Measurements from ENCODE around the gene PLEKHA5. TPM values are rescaled to one million over a fixed set of nuclear protein-coding genes. Genes with fewer than 3 reads are reported as not detected.

Gene PLEKHA5
- total RNA-seq, 2 donors from 2014 or later, result 53.2 to 59.4 TPM

DNA sequence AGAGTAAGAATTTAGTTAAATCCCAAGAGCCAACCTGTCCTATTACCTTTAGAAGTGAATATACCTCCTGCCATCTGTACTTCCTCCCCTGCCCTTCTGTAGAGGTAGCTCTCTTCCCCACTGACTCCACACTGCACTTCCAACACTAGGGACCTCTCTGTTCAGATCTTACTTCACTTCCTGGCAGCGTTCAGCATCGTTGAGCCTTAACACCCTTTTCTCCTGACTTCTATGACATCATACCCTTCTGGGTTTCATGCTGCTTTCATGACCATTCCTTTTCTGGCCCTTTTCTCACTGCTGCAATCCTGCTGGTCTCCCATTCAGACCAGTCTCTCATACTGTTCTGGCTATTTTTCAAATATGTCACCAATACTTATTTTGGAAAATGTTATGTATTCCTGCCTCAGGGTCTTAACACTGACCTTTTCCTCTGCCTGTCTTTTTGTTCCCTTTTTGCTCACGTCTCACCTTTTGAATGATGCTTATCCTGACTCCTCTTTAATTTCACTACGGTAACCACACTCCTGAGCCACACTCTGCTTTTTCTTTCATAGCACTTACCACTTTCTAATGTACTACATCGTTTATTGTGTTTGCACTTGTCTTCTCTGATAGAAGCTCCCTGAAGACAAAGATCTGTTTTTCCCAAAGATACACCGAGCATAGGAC is 67.6 kb downstream of the PLEKHA5 start:
- Histone ChIP-seq H3K36me3 (no peaks in the 10 kb centered on the region), H3K27ac (peak overlapping the region; percentile 67 to 72), H3K9me3 (no peaks in the 10 kb centered on the region), H3K4me3 (no peak overlapping the region), H3K27me3 (no peaks in the 10 kb centered on the region), H3K4me1 (peaks cover 0 to 13% of the 10 kb centered on the region in 2 donors)
- no peak for TF ChIP-seq CTCF (IDR thresholded peaks at IDR 0.05)
- DNase-seq (ENCODE audit: low spot score), result no peak

- H3K9me3 ChIP-seq, result no peaks in the 10 kb centered on the region
- H3K36me3 ChIP-seq, result no peaks in the 10 kb centered on the region
- H3K27ac ChIP-seq, result peak overlapping the region; percentile 67 to 72
- H3K27me3 ChIP-seq, result no peaks in the 10 kb centered on the region
- DNase-seq (ENCODE audit: low spot score), result no peak
- TF ChIP-seq CTCF (IDR thresholded peaks at IDR 0.05), result no peak
- H3K4me3 ChIP-seq, result no peak overlapping the region
- peaks cover 0 to 7% of the 10 kb centered on the region in 2 donors for H3K4me1 ChIP-seq
Measured at GRCh38 chr12:19198272-19198671, 68.7 kb downstream of the PLEKHA5 start.

DNA sequence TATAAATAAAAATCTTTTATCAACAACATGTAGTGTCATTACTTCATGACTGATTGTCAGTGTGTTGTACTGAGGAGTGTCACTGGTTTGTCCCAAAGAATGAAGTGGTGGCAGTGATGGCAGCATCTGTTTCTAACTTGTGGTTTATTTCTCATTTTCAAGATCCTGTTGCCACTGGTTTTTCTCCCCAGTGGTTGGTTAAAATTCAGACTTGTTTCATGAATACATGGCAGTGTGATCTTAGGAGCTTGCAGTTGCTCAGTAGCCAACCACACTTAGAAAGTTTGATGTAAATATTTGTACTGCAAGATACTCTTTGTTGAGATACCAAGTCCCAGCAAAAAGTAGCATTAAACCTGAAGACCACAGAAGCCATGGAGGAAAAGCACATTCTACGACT is 69.8 kb downstream of the PLEKHA5 start:
- no peak for DNase-seq (ENCODE audit: low spot score)
- H3K36me3 ChIP-seq, result no peaks in the 10 kb centered on the region
- no peaks in the 10 kb centered on the region for H3K9me3 ChIP-seq
- no peaks in the 10 kb centered on the region for H3K27me3 ChIP-seq
- H3K4me3 ChIP-seq, result no peak overlapping the region
- no peak for TF ChIP-seq CTCF (IDR thresholded peaks at IDR 0.05)
- H3K4me1 ChIP-seq, result peaks cover 0 to 7% of the 10 kb centered on the region in 2 donors
- peak overlapping the region in 1 of 2 donors; percentile 34 for H3K27ac ChIP-seq

DNA sequence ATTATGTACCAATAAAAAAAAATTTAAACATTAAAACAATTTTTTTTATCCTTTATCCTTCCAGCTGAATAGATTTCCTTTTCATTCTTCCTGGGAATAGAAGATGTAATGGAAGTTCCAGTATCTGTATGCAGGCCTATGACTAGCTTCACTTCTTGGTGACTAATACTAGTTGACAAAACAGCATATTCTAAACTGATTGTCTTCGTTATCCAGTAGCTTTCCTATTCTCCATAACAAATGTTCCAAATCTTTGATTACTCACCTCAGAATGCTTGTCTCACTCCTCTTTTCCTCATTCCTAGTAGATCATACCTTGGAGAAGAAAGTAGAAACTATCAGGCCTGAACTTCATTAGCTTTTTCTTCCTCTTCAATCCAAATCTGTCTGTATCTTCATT is 70.7 kb downstream of the PLEKHA5 start:
- no peak for TF ChIP-seq CTCF (IDR thresholded peaks at IDR 0.05)
- Histone ChIP-seq H3K27ac (peak overlapping the region in 1 of 2 donors; percentile 34), H3K4me1 (peaks cover 0 to 7% of the 10 kb centered on the region in 2 donors), H3K36me3 (no peaks in the 10 kb centered on the region), H3K27me3 (no peaks in the 10 kb centered on the region), H3K9me3 (no peaks in the 10 kb centered on the region), H3K4me3 (no peak overlapping the region)
- no peak for DNase-seq (ENCODE audit: low spot score)

DNA sequence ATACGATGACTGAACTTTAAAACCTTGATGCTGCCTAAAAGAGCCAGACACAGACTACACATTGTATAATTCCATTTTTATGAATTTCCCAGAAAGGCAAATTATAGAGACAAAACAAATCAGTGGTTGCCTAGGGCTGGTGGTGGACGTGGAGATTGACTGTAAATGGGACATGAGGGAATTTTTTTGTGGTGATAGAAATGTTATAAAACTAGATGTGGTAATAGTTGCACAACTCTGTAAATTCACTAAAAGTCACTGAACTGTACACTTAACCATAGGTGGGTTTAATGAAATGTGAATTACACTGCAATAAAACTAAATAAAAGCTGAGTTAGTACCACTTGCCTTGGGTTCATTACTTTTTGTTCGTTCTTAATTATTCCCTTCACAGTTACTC is 72.1 kb downstream of the PLEKHA5 start:
- Histone ChIP-seq H3K4me1 (peaks cover 0 to 7% of the 10 kb centered on the region in 2 donors), H3K27ac (peak overlapping the region in 1 of 2 donors; percentile 5)
- no peak for TF ChIP-seq CTCF (IDR thresholded peaks at IDR 0.05)

DNA sequence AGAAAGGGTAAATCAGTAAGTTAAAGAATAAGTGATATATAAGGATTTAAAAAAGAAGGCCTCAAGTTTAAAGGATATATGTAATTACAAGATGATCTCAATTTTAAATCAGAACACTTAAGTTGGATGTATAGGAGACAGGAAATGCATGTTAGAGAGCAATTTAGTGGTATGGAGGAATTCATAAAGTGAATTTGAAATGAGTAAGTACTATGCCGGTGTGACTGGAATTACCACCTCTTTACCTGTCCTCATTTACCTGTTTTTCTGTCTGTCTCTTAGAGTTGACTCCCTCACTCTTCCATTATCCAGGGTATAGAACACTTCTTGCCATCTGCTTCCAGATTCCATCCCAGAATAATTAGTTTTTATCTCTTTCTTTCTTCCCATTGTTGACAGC is 73.5 kb downstream of the PLEKHA5 start:
- Histone ChIP-seq H3K36me3 (no peaks in the 10 kb centered on the region), H3K4me1 (peaks cover 0 to 3% of the 10 kb centered on the region in 2 donors), H3K4me3 (no peak overlapping the region), H3K9me3 (no peaks in the 10 kb centered on the region), H3K27ac (peak overlapping the region in 1 of 2 donors; percentile 60), H3K27me3 (no peaks in the 10 kb centered on the region)
- TF ChIP-seq CTCF (IDR thresholded peaks at IDR 0.05), result no peak
- DNase-seq (ENCODE audit: low spot score), result no peak

More for the DNA sequence above, 72.1 kb downstream of the PLEKHA5 start:
- no peak for DNase-seq (ENCODE audit: low spot score)
- Histone ChIP-seq H3K36me3 (no peaks in the 10 kb centered on the region), H3K4me3 (no peak overlapping the region), H3K27me3 (no peaks in the 10 kb centered on the region), H3K9me3 (no peaks in the 10 kb centered on the region)

Data from right atrium auricular region (tissue), 2 donors.